B cell (primary cell): ENCODE results near the gene MRPL14. TPM values are rescaled to one million over a fixed set of nuclear protein-coding genes. Genes with fewer than 3 reads are reported as not detected.

Source experiments
- ATAC-seq: fragments of 200-7000 bp; cut with Tn5 transposase; one replicate; pipeline ENCODE4 v1.10.0; 2021; ENCODE audit warnings: low read depth, mild to moderate bottlenecking, moderate number of reproducible peaks, moderate library complexity
- CTCF ChIA-PET: fragments of 350-600 bp; sonication (Branson Sonifier 250); formaldehyde crosslinking; loops from one replicate; lab custom pipeline; 2021; ENCODE audit warnings: antibody characterized with exemption, inconsistent platforms; lab: Charles Lee
- POLR2A ChIA-PET: fragments of 350-600 bp; sonication (Branson Sonifier 250); formaldehyde crosslinking; loops from one replicate; lab custom pipeline; 2021; ENCODE audit warnings: antibody characterized with exemption; lab: Charles Lee
- DNase-seq: peaks from one replicate; pipeline ENCODE4 v3.0.0; 2013
- H2AFZ ChIP-seq: 2 replicates; pipeline ENCODE4 v1.6.1; 2012; ENCODE audit warnings: mild to moderate bottlenecking, low read depth, low read length; ENCODE audit not compliant: insufficient read depth, poor library complexity, severe bottlenecking
- H3K27ac ChIP-seq, 2 donors: 1 replicate in 1 of 2; 2 replicates in 1 of 2; pipeline ENCODE4 v1.5.1; 2012 to 2013; ENCODE audit warnings: low read length in 2 of 2, mild to moderate bottlenecking in 2 of 2, moderate library complexity in 1 of 2
- H3K27me3 ChIP-seq, 4 experiments: fragments of 200-600 bp in 1 of 4; sonication (generic) in 1 of 4; replicated peaks in 1 of 4; 1 replicate in 2 of 4; 2 replicates in 2 of 4; pipeline versions ENCODE4 v1.6.1 to v1.7.0; 2013 to 2016; ENCODE audit warnings: low read length in 3 of 4, mild to moderate bottlenecking in 2 of 4, mixed read lengths in 1 of 4, moderate library complexity in 1 of 4; ENCODE audit not compliant: insufficient read depth in 4 of 4, control insufficient read depth in 3 of 4; ENCODE audit errors: control extremely low read depth in 1 of 4
- H3K36me3 ChIP-seq, 2 experiments: replicated peaks in 1 of 2; 1 replicate in 1 of 2; 2 replicates in 1 of 2; pipeline versions ENCODE4 v1.6.1 to v1.7.1; 2013; ENCODE audit warnings: low read length in 1 of 2; ENCODE audit not compliant: insufficient read depth in 2 of 2, control insufficient read depth in 1 of 2; ENCODE audit errors: control extremely low read depth in 1 of 2, extremely low read depth in 1 of 2
- H3K4me1 ChIP-seq, 2 donors: fragments of 200-600 bp in 1 of 2; sonication (generic) in 1 of 2; 1 replicate in 1 of 2; 2 replicates in 1 of 2; pipeline versions ENCODE4 v1.5.1 to v1.6.1; 2013 to 2017; ENCODE audit warnings: low read length in 2 of 2; ENCODE audit not compliant: control insufficient read depth in 2 of 2, insufficient read depth in 2 of 2
- H3K4me2 ChIP-seq: replicated peaks from 2 replicates; pipeline ENCODE3; 2012; ENCODE audit warnings: mild to moderate bottlenecking, low read depth, low read length; ENCODE audit not compliant: poor library complexity, severe bottlenecking
- H3K4me3 ChIP-seq, 5 experiments: fragments of 200-600 bp in 1 of 5; sonication (generic) in 1 of 5; 1 replicate in 3 of 5; 2 replicates in 2 of 5; pipeline versions ENCODE4 v1.5.1 to v1.7.0; 2011 to 2016; ENCODE audit warnings: low read length in 4 of 5, mild to moderate bottlenecking in 4 of 5, low read depth in 2 of 5, control low read depth in 1 of 5, moderate library complexity in 1 of 5; ENCODE audit not compliant: insufficient read depth in 1 of 5; ENCODE audit errors: control extremely low read depth in 1 of 5, extremely low read depth in 1 of 5
- H3K79me2 ChIP-seq: fragments of 200-600 bp; sonication (generic); one replicate; pipeline ENCODE4 v1.6.0; 2016; ENCODE audit warnings: low read length; ENCODE audit not compliant: control insufficient read depth, insufficient read depth
- H3K9ac ChIP-seq: fragments of 200-600 bp; sonication (generic); 2 replicates; pipeline ENCODE4 v1.6.1; 2017; ENCODE audit warnings: mild to moderate bottlenecking, low read length, moderate library complexity
- H3K9me3 ChIP-seq, 3 donors: one replicate each; pipeline versions ENCODE4 v1.6.1 to v1.7.1; 2013; ENCODE audit warnings: low read length in 2 of 3; ENCODE audit not compliant: control insufficient read depth in 2 of 3, insufficient read depth in 1 of 3; ENCODE audit errors: control extremely low read depth in 1 of 3
- H4K20me1 ChIP-seq: 2 replicates; pipeline ENCODE4 v1.6.0; 2012; ENCODE audit warnings: mild to moderate bottlenecking, low read length; ENCODE audit not compliant: insufficient read depth, control insufficient read depth, poor library complexity, severe bottlenecking
- H3K27ac Mint-ChIP-seq: one replicate; pipeline ENCODE4 v1.8.0; 2021; ENCODE audit warnings: mixed read lengths
- H3K27me3 Mint-ChIP-seq: one replicate; pipeline ENCODE4 v1.8.0; 2021; ENCODE audit warnings: mixed read lengths
- H3K4me1 Mint-ChIP-seq: one replicate; pipeline ENCODE4 v1.8.0; 2021; ENCODE audit warnings: mixed read lengths
- H3K4me3 Mint-ChIP-seq: one replicate; pipeline ENCODE4 v1.8.0; 2021; ENCODE audit warnings: mixed read lengths
- H3K9me3 Mint-ChIP-seq: one replicate; pipeline ENCODE4 v1.8.0; 2022; ENCODE audit warnings: mixed read lengths; ENCODE audit not compliant: insufficient read depth
- EZH2 ChIP-seq: IDR thresholded peaks from 2 replicates; pipeline ENCODE4 v1.6.1; 2012; ENCODE audit warnings: borderline replicate concordance, low read depth, mild to moderate bottlenecking, moderate library complexity, low read length; ENCODE audit not compliant: insufficient read depth, poor library complexity, severe bottlenecking
- WGBS: methylation state at CpG from one replicate; pipeline ENCODE4 v1.1.5; 2013; ENCODE audit warnings: missing lambda C conversion rate; ENCODE audit not compliant: insufficient coverage; 5-methylcytosine and 5-hydroxymethylcytosine counted together
- intact Hi-C: fragments of 100-400 bp; cut with micrococcal nuclease; formaldehyde crosslinking; loops from one replicate; pipeline ENCODE4 v1.10.0; 2022
- polyA plus RNA-seq: library from polyadenylated mRNA; depleted of rRNA; stranded (reverse); fragments of >200 nt; gene quantifications from 2 replicates; pipeline ENCODE4 v1.2.3, GENCODE V29; 2012
- total RNA-seq, 2 donors: library from RNA; stranded (reverse); fragments of 120-200 nt in 1 of 2; gene quantifications; 1 replicate in 1 of 2; 2 replicates in 1 of 2; pipeline versions ENCODE4 v1.2.3 to v1.2.4, GENCODE V29; 2013 to 2022
- TF ChIP-seq, protein P1 (sequence below): fragments of 200-600 bp; IDR thresholded peaks from one replicate; pipeline ENCODE4 v1.8.0; 2022; ENCODE audit warnings: antibody characterized with exemption, mild to moderate bottlenecking

MRPL14 gene
- total and polyA plus RNA-seq, 2 donors (not counting 1 experiment from before 2014, with no cell fraction given), result 16.7 to 23.5 TPM

DNA sequence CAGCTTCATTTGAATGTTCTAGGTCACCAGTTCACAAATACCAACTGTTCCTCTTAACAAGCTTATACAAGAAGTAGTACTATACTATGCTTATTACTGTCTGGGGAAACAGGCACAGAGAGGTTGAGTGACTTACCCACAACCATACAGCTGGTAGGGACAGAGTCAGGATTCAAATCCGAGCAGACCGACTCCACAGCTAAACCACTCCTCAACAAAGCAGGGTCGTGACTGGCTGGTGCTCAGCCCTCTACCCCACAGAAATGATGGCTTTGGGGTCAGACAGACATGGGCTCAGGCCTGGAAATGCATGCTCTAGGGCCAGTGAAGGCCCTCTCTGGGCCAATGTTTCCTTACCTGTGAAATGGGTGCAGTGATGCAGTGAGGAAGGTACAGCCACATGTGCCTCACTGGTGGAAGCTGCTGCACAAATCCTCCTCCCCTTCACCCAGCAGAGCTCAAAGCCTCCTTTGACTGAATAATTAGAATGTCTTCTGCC, 63.6 kb downstream of the MRPL14 start:
- POLR2A ChIA-PET, result no interaction called here
- Mint-ChIP-seq H3K4me1 (no peaks in the 10 kb centered on the region), H3K4me3 (no peak overlapping the region), H3K9me3 (peaks cover 4% of the 10 kb centered on the region), H3K27ac (no peak overlapping the region), H3K27me3 (peaks cover 10% of the 10 kb centered on the region)
- ATAC-seq (no peak), DNase-seq (no peak)
- H3K79me2 ChIP-seq, result no peaks in the 10 kb centered on the region
- no peak for TF ChIP-seq EZH2
- TF ChIP-seq, protein P1, sequence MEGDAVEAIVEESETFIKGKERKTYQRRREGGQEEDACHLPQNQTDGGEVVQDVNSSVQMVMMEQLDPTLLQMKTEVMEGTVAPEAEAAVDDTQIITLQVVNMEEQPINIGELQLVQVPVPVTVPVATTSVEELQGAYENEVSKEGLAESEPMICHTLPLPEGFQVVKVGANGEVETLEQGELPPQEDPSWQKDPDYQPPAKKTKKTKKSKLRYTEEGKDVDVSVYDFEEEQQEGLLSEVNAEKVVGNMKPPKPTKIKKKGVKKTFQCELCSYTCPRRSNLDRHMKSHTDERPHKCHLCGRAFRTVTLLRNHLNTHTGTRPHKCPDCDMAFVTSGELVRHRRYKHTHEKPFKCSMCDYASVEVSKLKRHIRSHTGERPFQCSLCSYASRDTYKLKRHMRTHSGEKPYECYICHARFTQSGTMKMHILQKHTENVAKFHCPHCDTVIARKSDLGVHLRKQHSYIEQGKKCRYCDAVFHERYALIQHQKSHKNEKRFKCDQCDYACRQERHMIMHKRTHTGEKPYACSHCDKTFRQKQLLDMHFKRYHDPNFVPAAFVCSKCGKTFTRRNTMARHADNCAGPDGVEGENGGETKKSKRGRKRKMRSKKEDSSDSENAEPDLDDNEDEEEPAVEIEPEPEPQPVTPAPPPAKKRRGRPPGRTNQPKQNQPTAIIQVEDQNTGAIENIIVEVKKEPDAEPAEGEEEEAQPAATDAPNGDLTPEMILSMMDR, result no peak
- H3K4me2 ChIP-seq, result no peak overlapping the region
- H3K9me3 ChIP-seq, result peaks cover 0 to 19% (median 4%) of the 10 kb centered on the region in 3 donors
- no peak overlapping the region for H3K27ac ChIP-seq
- no peak overlapping the region for H2AFZ ChIP-seq
- peaks cover 0 to 12% (median 2%) of the 10 kb centered on the region in 4 experiments for H3K27me3 ChIP-seq
- CTCF ChIA-PET, result interaction anchor here (0.9 kb wide), 2 partner anchors 11 to 16 kb away, joined by 3 to 4 read pairs; no protein-coding TSS in a partner anchor
- intact Hi-C loops, result no loop called here
- H3K4me1 ChIP-seq, result no peaks in the 10 kb centered on the region
- no peak overlapping the region for H3K4me3 ChIP-seq
- no peaks in the 10 kb centered on the region for H3K36me3 ChIP-seq
- WGBS, result 77% methylated on average over 3 of the region's 3 CpGs
- H4K20me1 ChIP-seq, result no peaks in the 10 kb centered on the region
- no peak overlapping the region for H3K9ac ChIP-seq

Other genes with a start within 250 kb of the MRPL14 start
- gene TMEM63B, start 102 bp upstream of the MRPL14 start, total RNA-seq, result 18.3 and 19.1 TPM in 2 replicates
- 12.6 and 15.4 TPM in 2 replicates for gene TMEM63B, start 102 bp upstream of the MRPL14 start, polyA plus RNA-seq
- gene CAPN11, start 31.4 kb upstream of the MRPL14 start, total RNA-seq, result not detected in 2 replicates
- not detected in 2 replicates for gene CAPN11, start 31.4 kb upstream of the MRPL14 start, polyA plus RNA-seq
- not detected in 2 replicates for gene MYMX, start 89.5 kb upstream of the MRPL14 start, total RNA-seq
- not detected in 2 replicates for gene MYMX, start 89.5 kb upstream of the MRPL14 start, polyA plus RNA-seq
- 7.3 and 7.6 TPM in 2 replicates for gene SLC29A1, start 96.1 kb upstream of the MRPL14 start, total RNA-seq
- gene SLC29A1, start 96.1 kb upstream of the MRPL14 start, polyA plus RNA-seq, result 3.9 and 6.0 TPM in 2 replicates
- gene HSP90AB1, start 119.6 kb upstream of the MRPL14 start, total RNA-seq, result 384 and 395 TPM in 2 replicates
- gene HSP90AB1, start 119.6 kb upstream of the MRPL14 start, polyA plus RNA-seq, result 645 and 734 TPM in 2 replicates
- 29.2 and 30.0 TPM in 2 replicates for gene SLC35B2, start 130.1 kb upstream of the MRPL14 start, total RNA-seq
- 31.2 and 35.2 TPM in 2 replicates for gene SLC35B2, start 130.1 kb upstream of the MRPL14 start, polyA plus RNA-seq
- gene NFKBIE, start 138.1 kb upstream of the MRPL14 start, total RNA-seq, result 46.5 and 50.8 TPM in 2 replicates
- gene NFKBIE, start 138.1 kb upstream of the MRPL14 start, polyA plus RNA-seq, result 90.0 and 169 TPM in 2 replicates
- 0.10 TPM in 1 of 2 replicates, not detected in the other for gene TMEM151B, start 143.0 kb upstream of the MRPL14 start, total RNA-seq
- 0.01 TPM in 2 replicates for gene TMEM151B, start 143.0 kb upstream of the MRPL14 start, polyA plus RNA-seq
- gene AARS2, start 185.9 kb upstream of the MRPL14 start, total RNA-seq, result 21.3 and 22.6 TPM in 2 replicates
- 11.3 and 11.8 TPM in 2 replicates for gene AARS2, start 185.9 kb upstream of the MRPL14 start, polyA plus RNA-seq
- gene SPATS1, start 215.2 kb upstream of the MRPL14 start, total RNA-seq, result not detected in 2 replicates
- not detected in 2 replicates for gene SPATS1, start 215.2 kb upstream of the MRPL14 start, polyA plus RNA-seq